ENCODE data around the gene DNAH5. TPM values are rescaled to one million over a fixed set of nuclear protein-coding genes. Genes with fewer than 3 reads are reported as not detected.

DNAH5 gene
- polyA plus RNA-seq, 1 experiment: 1.1 TPM

GRCh38 chr5:13957032-13957645 is 12.7 kb upstream of the DNAH5 start:
- Histone ChIP-seq H3K4me3 (ENCODE audit: low read depth, low read length) (no peak overlapping the region), H3K27me3 (ENCODE audit: control insufficient read depth, insufficient read depth, low read length) (peaks cover 3% of the 10 kb centered on the region), H3K36me3 (ENCODE audit: control insufficient read depth, insufficient read depth, low read length) (no peaks in the 10 kb centered on the region)
- DNase-seq (ENCODE audit: low read depth): no peak
- peak; percentile 69 for TF ChIP-seq CTCF (IDR thresholded peaks at IDR 0.05; ENCODE audit: insufficient read depth, low read depth, low read length)
- CTCF ChIA-PET: interaction anchor here (1.3 to 1.8 kb wide), 3 partner anchors 9 to 16 kb away, joined by 3 to 9 read pairs (median 5); no protein-coding TSS in a partner anchor
- POLR2A ChIA-PET: no interaction called here

- DNase-seq (ENCODE audit: low read depth): no peak
- ChIA-PET POLR2A (no interaction called here), CTCF (interaction anchor here (1.3 kb wide), 2 partner anchors 9 to 15 kb away, joined by 3 to 9 read pairs; no protein-coding TSS in a partner anchor)
- H3K36me3 ChIP-seq (ENCODE audit: control insufficient read depth, insufficient read depth, low read length): no peaks in the 10 kb centered on the region
- H3K27me3 ChIP-seq (ENCODE audit: control insufficient read depth, insufficient read depth, low read length): peaks cover 3% of the 10 kb centered on the region
- no peak overlapping the region for H3K4me3 ChIP-seq (ENCODE audit: low read depth, low read length)
- TF ChIP-seq CTCF (IDR thresholded peaks at IDR 0.05; ENCODE audit: insufficient read depth, low read depth, low read length): no peak
These were observed 12.0 kb upstream of the DNAH5 start for GRCh38 chr5:13956471-13956870.

- CTCF ChIA-PET: interaction anchor here (1.3 kb wide), 1 partner anchor 15 kb away, joined by 3 read pairs; no protein-coding TSS in a partner anchor
- DNase-seq (ENCODE audit: low read depth): no peak
These were observed 11.4 kb upstream of the DNAH5 start for GRCh38 chr5:13955896-13956295.

GRCh38 chr5:13946111-13946510 is 1.6 kb upstream of the DNAH5 start:
- Histone ChIP-seq H3K4me3 (ENCODE audit: low read depth, low read length) (no peak overlapping the region), H3K27me3 (ENCODE audit: control insufficient read depth, insufficient read depth, low read length) (no peaks in the 10 kb centered on the region), H3K36me3 (ENCODE audit: control insufficient read depth, insufficient read depth, low read length) (no peaks in the 10 kb centered on the region)
- TF ChIP-seq CTCF (IDR thresholded peaks at IDR 0.05; ENCODE audit: insufficient read depth, low read depth, low read length): no peak
- CTCF ChIA-PET: no interaction called here
- no peak for DNase-seq (ENCODE audit: low read depth)
- POLR2A ChIA-PET: no interaction called here

More at GRCh38 chr5:13955896-13956295, 11.4 kb upstream of the DNAH5 start:
- Histone ChIP-seq H3K27me3 (ENCODE audit: control insufficient read depth, insufficient read depth, low read length) (peaks cover 3% of the 10 kb centered on the region), H3K36me3 (ENCODE audit: control insufficient read depth, insufficient read depth, low read length) (no peaks in the 10 kb centered on the region), H3K4me3 (ENCODE audit: low read depth, low read length) (no peak overlapping the region)
- POLR2A ChIA-PET: no interaction called here
- TF ChIP-seq CTCF (IDR thresholded peaks at IDR 0.05; ENCODE audit: insufficient read depth, low read depth, low read length): no peak

GRCh38 chr5:13945271-13945670 is 783 bp upstream of the DNAH5 start:
- H3K4me3 ChIP-seq (ENCODE audit: low read depth, low read length): no peak overlapping the region
- no peak for TF ChIP-seq CTCF (IDR thresholded peaks at IDR 0.05; ENCODE audit: insufficient read depth, low read depth, low read length)
- ChIA-PET POLR2A (no interaction called here), CTCF (no interaction called here)
- DNase-seq (ENCODE audit: low read depth): no peak
- no peaks in the 10 kb centered on the region for H3K36me3 ChIP-seq (ENCODE audit: control insufficient read depth, insufficient read depth, low read length)
- no peaks in the 10 kb centered on the region for H3K27me3 ChIP-seq (ENCODE audit: control insufficient read depth, insufficient read depth, low read length)

Measured in BJ (cell line).